ENCODE measurements around the gene ALAS1. TPM values are rescaled to one million over a fixed set of nuclear protein-coding genes. Genes with fewer than 3 reads are reported as not detected.
A peak's percentile ranks its signal among the peaks of the same experiment; 100 is the strongest.

ALAS1 gene
- total and polyA plus RNA-seq, 2 of the 13 experiments (the other 11 are each of a cell fraction or from before 2014, with no cell fraction given), result 36.0 to 43.2 TPM

- TF ChIP-seq ZNF503 (CRISPR knock-in tag; IDR thresholded peaks at IDR 0.05), result 0 out of 2 replicates have a peak, but pooled peaks have one; percentile 30
- no peak; the same call in 1 of the 2 replicates for TF ChIP-seq ZBTB8A (CRISPR knock-in tag; IDR thresholded peaks at IDR 0.05; ENCODE audit: borderline replicate concordance, low read depth)
- no peak for TF ChIP-seq ZBTB1 (CRISPR knock-in tag; IDR thresholded peaks at IDR 0.05; ENCODE audit: borderline replicate concordance)
- TF ChIP-seq STAG1 (CRISPR knock-in tag; IDR thresholded peaks at IDR 0.05), result 0 out of 2 replicates have a peak, but pooled peaks have one; percentile 1
- peak; percentile 58 to 76 for TF ChIP-seq NR2F1 (CRISPR knock-in tag; IDR thresholded peaks at IDR 0.05)
- peak; percentile 60 for TF ChIP-seq ARID5B (CRISPR knock-in tag; IDR thresholded peaks at IDR 0.05)
- no peak for TF ChIP-seq ZNF275 (CRISPR knock-in tag; IDR thresholded peaks at IDR 0.05; ENCODE audit: borderline replicate concordance)
- no peak for TF ChIP-seq SETDB1 (CRISPR knock-in tag; IDR thresholded peaks at IDR 0.05; ENCODE audit: borderline replicate concordance)
- TF ChIP-seq ZXDC (CRISPR knock-in tag; IDR thresholded peaks at IDR 0.05), result 0 out of 2 replicates have a peak, but pooled peaks have one; percentile 33
- no peak for TF ChIP-seq CBFB (CRISPR knock-in tag; IDR thresholded peaks at IDR 0.05)
- TF ChIP-seq KLF6 (CRISPR knock-in tag; IDR thresholded peaks at IDR 0.05), result 0 out of 2 replicates have a peak, but pooled peaks have one; percentile 25
- no peak for TF ChIP-seq MXD3 (CRISPR knock-in tag; IDR thresholded peaks at IDR 0.05)
- no peak for TF ChIP-seq AFF4 (CRISPR knock-in tag; IDR thresholded peaks at IDR 0.05)
Measured at GRCh38 chr3:52176951-52177700, 20.8 kb upstream of the ALAS1 start (continued).

All from HepG2 (cell line).